CD4-positive, alpha-beta T cell treated with Interleukin-6 for 4 hours (primary cell): ENCODE data around the gene SULT1A2.
"Not testable (repeated sequence)": the region's sequence is repeated elsewhere in the genome, so short reads cannot be mapped to it uniquely, and the experiment has no call there.

ENCODE experiments used
- DNase-seq: peaks from one replicate; pipeline ENCODE4 v3.0.0-alpha.2; 2020; ENCODE audit warnings: mixed read lengths

SULT1A2 gene

DNA sequence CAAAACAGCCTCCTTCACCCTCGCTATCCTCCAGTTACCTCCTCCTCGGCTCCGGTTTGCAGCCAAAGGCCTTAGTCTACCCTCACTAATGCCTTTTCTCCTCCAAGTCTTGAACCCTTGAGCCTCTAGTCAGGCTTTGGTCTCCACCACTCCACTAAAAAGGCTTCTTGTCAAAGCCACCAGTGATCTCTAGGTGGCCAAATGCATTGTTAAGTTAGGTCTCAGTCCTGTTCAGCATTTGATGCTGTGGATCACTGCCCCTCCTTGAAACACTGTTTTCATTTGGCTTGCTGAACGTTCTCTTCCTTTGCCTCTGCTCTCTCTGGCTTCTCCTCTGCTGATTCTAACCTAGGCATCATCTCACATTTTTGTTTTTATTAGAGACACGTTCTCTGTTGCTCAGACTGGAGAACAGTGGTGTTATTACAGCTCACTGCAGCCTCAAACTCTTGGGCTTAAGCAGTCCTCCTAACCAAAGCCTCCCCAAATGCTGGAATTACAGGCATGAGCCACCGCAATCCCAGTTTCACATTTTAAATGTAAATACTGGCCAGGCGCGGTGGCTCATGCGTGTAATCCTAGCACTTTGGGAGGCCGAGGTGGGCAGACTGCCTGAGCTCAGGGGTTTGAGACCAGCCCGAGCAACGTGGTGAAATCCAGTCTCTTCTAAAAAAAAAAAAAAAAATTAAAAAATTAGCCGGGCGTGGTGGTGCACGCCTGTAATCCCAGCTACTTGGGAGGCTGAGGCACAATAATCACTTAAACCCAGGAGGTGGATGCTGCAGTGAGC is 42.0 kb downstream of the SULT1A2 start:
- DNase-seq, result no peak

DNA sequence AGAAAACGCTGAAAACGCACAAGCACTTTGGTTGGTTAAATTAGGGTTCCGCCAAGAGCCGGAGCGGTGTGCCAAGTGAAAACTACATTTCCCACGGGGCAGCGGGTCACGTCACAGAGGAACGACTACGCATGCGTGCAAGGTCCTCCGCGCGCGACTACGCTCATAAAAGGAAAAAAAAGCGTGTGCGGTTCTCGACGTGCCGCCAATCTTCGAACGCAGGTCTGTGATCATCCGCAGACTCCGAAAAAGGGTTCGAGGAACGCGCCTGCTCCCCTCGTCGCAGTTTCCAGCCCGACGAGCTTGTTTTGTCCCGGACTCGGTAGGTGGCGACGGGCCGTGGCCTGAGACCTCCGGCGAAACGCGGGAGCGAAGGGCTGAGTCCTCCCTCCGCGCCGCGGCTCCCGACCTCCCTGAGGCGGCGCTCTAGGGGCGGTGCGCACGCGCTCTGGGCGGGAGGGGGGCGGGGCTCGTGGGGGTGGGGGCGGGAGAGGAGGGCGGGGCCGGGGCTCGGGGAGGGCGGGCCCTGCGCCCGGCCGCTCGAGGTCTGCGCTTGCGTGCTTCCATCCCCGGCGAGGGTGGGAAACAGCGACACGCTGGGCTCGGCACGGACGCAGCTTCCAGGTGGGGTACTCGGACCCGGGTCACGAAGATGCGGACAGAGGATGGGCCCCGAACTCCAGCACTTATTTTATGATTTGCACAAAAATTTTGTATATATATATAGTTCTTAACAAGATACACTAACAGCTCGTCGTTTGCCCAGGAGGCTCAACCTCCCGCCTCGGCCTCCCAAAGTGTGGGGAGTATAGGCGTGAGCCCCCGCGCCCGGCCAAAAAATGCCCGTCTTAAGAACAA is 42.8 kb downstream of the SULT1A2 start, which contains the start of gene SGF29:
Gene SGF29 (plus strand): TSS at position 145 of the 858 bp plus-strand sequence. CDS start 27,150 bp downstream, outside the sequence.
- DNase-seq, result peak; percentile 94

DNA sequence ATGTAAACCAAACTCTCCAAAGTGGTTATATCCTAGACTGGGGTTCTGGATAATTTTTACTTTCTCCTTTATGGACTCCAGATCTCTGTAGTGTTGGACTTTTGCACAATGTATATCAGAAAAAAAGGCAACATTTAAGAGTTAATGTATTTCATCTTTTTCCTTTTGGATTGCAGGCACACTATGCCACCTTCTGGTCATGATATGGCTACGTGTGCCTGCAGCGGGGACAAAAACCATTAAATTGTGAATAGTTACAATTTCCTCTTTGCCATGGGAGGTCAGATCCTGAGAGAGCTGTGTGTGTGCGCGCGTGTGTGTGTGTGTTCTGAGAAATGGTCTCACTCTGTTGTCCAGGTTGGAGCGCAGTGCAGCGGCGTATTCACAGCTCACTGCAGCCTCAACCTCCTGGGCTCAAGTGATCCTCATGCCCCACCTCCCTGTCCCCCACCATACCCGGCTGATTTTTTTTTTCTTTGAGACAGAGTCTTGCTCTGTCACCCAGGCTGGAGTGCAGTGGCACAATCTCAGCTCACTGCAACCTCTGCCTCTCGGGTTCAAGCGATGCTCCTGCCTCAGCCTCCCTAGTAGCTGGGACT is 47.5 kb downstream of the SULT1A2 start:
- peak; percentile 33 for DNase-seq

DNA sequence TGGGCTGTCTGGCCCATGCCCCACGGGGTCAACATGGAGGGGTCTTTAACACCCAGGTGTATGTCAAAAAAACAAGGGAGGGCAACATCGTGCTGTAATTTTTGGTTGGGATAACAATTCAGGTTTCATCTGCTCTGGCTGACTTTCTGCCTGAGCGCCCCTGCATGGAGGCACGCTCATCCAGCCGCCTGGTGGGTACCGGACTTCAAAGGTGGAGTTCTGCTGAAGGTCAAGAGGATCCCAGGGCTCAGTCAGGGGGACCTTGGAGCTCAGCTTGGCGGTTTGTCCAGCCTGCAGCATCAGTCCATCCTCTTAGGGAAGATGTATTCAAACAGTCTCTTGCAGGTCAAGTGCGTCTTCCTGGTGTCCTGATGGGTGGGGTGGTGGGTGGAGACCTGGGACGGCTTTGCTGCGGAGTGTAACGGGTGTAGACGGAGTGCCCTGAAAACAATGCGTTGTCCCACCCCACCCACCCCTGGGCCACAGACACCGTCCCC is 48.5 kb downstream of the SULT1A2 start:
- no peak for DNase-seq

DNA sequence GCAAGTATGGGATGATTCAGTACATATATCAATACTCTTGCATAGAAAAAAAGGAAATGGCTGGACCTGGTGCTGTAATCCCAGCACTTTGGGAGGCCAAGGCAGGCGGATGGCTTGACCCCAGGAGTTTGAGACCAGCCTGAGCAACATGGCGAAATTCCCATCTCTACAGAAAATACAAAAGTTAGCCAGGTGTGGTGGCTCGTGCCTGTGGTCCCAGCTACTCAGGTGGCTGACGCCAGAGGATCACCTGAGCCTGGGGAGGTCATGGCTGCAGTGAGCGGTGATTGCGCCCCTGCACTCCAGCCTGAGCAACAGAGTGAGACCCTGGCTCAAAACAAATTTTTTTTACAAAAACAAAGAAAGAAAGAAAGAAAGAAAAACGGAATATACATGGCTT is 50.2 kb downstream of the SULT1A2 start:
- DNase-seq, result no peak

DNA sequence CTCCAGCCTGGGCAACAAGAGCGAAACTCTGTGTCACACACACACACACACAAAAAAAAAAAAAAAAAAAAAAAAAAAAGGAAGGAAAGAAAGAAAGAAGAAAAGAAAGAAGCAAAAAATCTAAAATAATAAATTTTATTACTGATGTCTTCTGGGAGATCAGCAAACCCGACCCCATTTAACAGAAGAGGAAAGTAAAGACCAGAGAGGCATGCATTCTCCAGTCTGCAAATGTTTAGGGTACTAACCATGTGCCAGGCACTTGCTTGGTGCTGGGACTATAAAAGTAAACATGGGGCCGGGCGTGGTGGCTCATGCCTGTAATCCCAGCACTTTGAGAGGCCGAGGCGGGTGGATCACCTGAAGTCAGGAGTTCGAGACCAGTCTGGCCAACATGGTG is 50.9 kb downstream of the SULT1A2 start:
- not testable (repeated sequence) for DNase-seq

DNA sequence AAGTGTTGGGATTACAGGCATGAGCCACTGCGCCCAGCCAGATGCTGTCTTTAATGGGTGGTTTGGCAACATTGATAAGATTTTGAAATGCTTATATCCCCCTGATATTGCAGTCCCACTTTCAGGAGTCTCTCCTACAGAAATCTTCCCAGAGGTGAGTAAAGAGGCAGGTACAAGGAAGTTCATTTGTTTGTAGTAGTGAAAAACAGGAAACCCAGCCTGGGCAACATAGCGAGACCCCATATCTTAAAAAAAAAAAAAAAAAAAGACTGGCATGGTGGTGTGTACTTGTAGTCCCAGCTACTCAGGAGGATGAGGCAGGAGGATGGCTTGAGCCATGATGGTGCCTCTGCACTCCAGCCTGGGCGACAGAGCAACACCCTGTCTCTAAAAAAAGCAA is 51.9 kb downstream of the SULT1A2 start:
- DNase-seq, result no peak

DNA sequence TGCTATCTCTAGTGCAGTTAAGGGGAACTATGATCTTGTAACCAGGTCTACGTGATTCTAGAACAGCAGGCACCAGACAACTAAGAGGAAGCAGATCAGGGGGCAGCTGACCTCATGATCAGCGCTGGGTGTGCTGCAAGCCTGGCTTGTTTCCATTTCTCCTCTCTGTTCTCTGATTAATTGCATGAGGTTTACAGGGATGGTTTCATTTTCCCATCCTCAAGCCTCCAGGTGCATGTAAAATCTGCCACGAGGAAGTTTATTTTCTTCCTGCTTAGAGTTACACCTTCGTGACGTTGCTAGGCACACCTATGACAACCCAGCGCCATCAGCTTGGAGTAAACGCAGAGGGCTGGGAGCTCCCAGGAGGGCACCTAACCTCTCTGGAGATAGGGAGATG is 53.8 kb downstream of the SULT1A2 start:
- DNase-seq, result no peak

DNA sequence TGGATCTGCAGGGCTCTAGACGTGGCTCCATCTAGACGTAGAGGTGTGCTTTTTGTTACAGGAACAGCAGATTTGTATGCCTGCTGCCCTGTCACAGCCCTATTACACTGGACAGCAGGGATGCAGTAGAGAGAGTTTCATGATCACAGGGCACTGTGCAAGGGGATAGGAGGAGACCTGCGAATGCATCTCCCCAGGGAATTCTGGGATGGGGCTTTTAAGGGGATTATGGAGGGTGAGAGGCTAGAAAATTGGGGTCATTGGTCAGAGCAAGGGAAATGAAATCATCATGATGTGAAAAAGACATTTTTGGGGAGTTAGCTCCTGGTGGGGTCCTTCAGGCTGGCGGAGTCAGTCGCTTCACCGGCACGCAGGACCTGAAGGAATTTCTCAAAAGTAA is 54.2 kb downstream of the SULT1A2 start:
- DNase-seq, result no peak
